ENCODE measurements around the gene RNFT2. TPM values are rescaled to one million over a fixed set of nuclear protein-coding genes. Genes with fewer than 3 reads are reported as not detected.

The RNFT2 gene
- total and polyA plus RNA-seq, 7 experiments from 2014 or later, result 1.2 to 8.3 (median 5.7) TPM

GRCh38 chr12:116766746-116767145 is 28.6 kb downstream of the RNFT2 start:
- ChIA-PET CTCF (no interaction called here), POLR2A (no interaction called here)
- no peak for DNase-seq
- Mint-ChIP-seq H3K27me3 (no peaks in the 10 kb centered on the region), H3K36me3 (peaks cover 2 to 33% (median 13%) of the 10 kb centered on the region in 5 donors), H3K4me1 (peaks cover 0 to 2% (median 0%) of the 10 kb centered on the region in 7 donors), H3K4me3 (no peak overlapping the region), H3K9me3 (no peaks in the 10 kb centered on the region), H3K27ac (no peak overlapping the region)
- Histone ChIP-seq H3K27me3 (ENCODE audit: control insufficient read depth in 2 of 2, insufficient read depth in 2 of 2, low read length in 2 of 2) (no peaks in the 10 kb centered on the region), H3K4me1 (ENCODE audit: control insufficient read depth in 2 of 2, insufficient read depth in 2 of 2, low read length in 2 of 2) (no peaks in the 10 kb centered on the region), H3K36me3 (ENCODE audit: control insufficient read depth in 2 of 3, insufficient read depth in 3 of 3, low read length in 3 of 3) (no peaks in the 10 kb centered on the region), H3K27ac (ENCODE audit: low read depth, low read length) (no peak overlapping the region), H3K4me3 (ENCODE audit: low read length) (no peak overlapping the region), H3K9me3 (ENCODE audit: control insufficient read depth in 2 of 3, low read length in 3 of 3) (no peaks in the 10 kb centered on the region)
- intact Hi-C loops (cut with micrococcal nuclease), result no loop called here
- ATAC-seq, result no peak

GRCh38 chr12:116771651-116772050 is 33.5 kb downstream of the RNFT2 start:
- Mint-ChIP-seq H3K27me3 (no peaks in the 10 kb centered on the region), H3K4me3 (no peak overlapping the region), H3K27ac (no peak overlapping the region), H3K36me3 (peaks cover 2 to 31% (median 17%) of the 10 kb centered on the region in 5 donors), H3K9me3 (no peaks in the 10 kb centered on the region), H3K4me1 (peaks cover 0 to 7% (median 0%) of the 10 kb centered on the region in 7 donors)
- POLR2A ChIA-PET, result no interaction called here
- no peak for ATAC-seq
- H3K27me3 ChIP-seq (ENCODE audit: control insufficient read depth in 2 of 2, insufficient read depth in 2 of 2, low read length in 2 of 2), result no peaks in the 10 kb centered on the region
- no peaks in the 10 kb centered on the region for H3K36me3 ChIP-seq (ENCODE audit: control insufficient read depth in 2 of 3, insufficient read depth in 3 of 3, low read length in 3 of 3)
- H3K4me1 ChIP-seq (ENCODE audit: control insufficient read depth in 2 of 2, insufficient read depth in 2 of 2, low read length in 2 of 2), result no peaks in the 10 kb centered on the region
- H3K9me3 ChIP-seq (ENCODE audit: control insufficient read depth in 2 of 3, low read length in 3 of 3), result no peaks in the 10 kb centered on the region
- H3K27ac ChIP-seq (ENCODE audit: low read depth, low read length), result no peak overlapping the region
- no peak overlapping the region for H3K4me3 ChIP-seq (ENCODE audit: low read length)
- no peak for DNase-seq
- CTCF ChIA-PET, result no interaction called here
- intact Hi-C loops (cut with micrococcal nuclease), result no loop called here

GRCh38 chr12:116773276-116773731 is 35.2 kb downstream of the RNFT2 start:
- Histone ChIP-seq H3K36me3 (ENCODE audit: control insufficient read depth in 2 of 3, insufficient read depth in 3 of 3, low read length in 3 of 3) (no peaks in the 10 kb centered on the region), H3K27ac (ENCODE audit: low read depth, low read length) (no peak overlapping the region), H3K27me3 (ENCODE audit: control insufficient read depth in 2 of 2, insufficient read depth in 2 of 2, low read length in 2 of 2) (no peaks in the 10 kb centered on the region), H3K4me1 (ENCODE audit: control insufficient read depth in 2 of 2, insufficient read depth in 2 of 2, low read length in 2 of 2) (no peaks in the 10 kb centered on the region), H3K4me3 (ENCODE audit: low read length) (no peak overlapping the region), H3K9me3 (ENCODE audit: control insufficient read depth in 2 of 3, low read length in 3 of 3) (no peaks in the 10 kb centered on the region)
- ChIA-PET POLR2A (no interaction called here), CTCF (no interaction called here)
- H3K36me3 Mint-ChIP-seq, result peaks cover 0 to 29% (median 13%) of the 10 kb centered on the region in 5 donors
- no peak for DNase-seq
- intact Hi-C loops (cut with micrococcal nuclease), result no loop called here
- H3K4me1 Mint-ChIP-seq, result peaks cover 0 to 7% (median 0%) of the 10 kb centered on the region in 7 donors
- H3K9me3 Mint-ChIP-seq, result no peaks in the 10 kb centered on the region
- H3K4me3 Mint-ChIP-seq, result no peak overlapping the region
- ATAC-seq, result no peak
- H3K27me3 Mint-ChIP-seq, result no peaks in the 10 kb centered on the region
- no peak overlapping the region for H3K27ac Mint-ChIP-seq

GRCh38 chr12:116774020-116774419 is 35.9 kb downstream of the RNFT2 start:
- H3K27ac ChIP-seq (ENCODE audit: low read depth, low read length), result no peak overlapping the region
- Mint-ChIP-seq H3K4me1 (peaks cover 0 to 7% (median 0%) of the 10 kb centered on the region in 7 donors), H3K36me3 (peaks cover 0 to 36% (median 18%) of the 10 kb centered on the region in 5 donors), H3K27ac (no peak overlapping the region), H3K27me3 (no peaks in the 10 kb centered on the region), H3K9me3 (no peaks in the 10 kb centered on the region), H3K4me3 (no peak overlapping the region)
- no peak overlapping the region for H3K4me3 ChIP-seq (ENCODE audit: low read length)
- no peaks in the 10 kb centered on the region for H3K4me1 ChIP-seq (ENCODE audit: control insufficient read depth in 2 of 2, insufficient read depth in 2 of 2, low read length in 2 of 2)
- peaks cover 0 to under 1% (median 0%) of the 10 kb centered on the region in 3 experiments for H3K36me3 ChIP-seq (ENCODE audit: control insufficient read depth in 2 of 3, insufficient read depth in 3 of 3, low read length in 3 of 3)
- intact Hi-C loops (cut with micrococcal nuclease), result no loop called here
- no peaks in the 10 kb centered on the region for H3K9me3 ChIP-seq (ENCODE audit: control insufficient read depth in 2 of 3, low read length in 3 of 3)
- ATAC-seq (no peak), DNase-seq (no peak)
- ChIA-PET CTCF (no interaction called here), POLR2A (no interaction called here)
- H3K27me3 ChIP-seq (ENCODE audit: control insufficient read depth in 2 of 2, insufficient read depth in 2 of 2, low read length in 2 of 2), result no peaks in the 10 kb centered on the region

GRCh38 chr12:116777245-116777644 is 39.1 kb downstream of the RNFT2 start:
- H3K9me3 ChIP-seq (ENCODE audit: control insufficient read depth in 2 of 3, low read length in 3 of 3), result no peaks in the 10 kb centered on the region
- Mint-ChIP-seq H3K27me3 (no peaks in the 10 kb centered on the region), H3K36me3 (peaks cover 0 to 45% (median 38%) of the 10 kb centered on the region in 5 donors), H3K4me1 (peaks cover 0 to 7% (median 0%) of the 10 kb centered on the region in 7 donors), H3K4me3 (no peak overlapping the region), H3K9me3 (no peaks in the 10 kb centered on the region), H3K27ac (no peak overlapping the region)
- no peak for ATAC-seq
- H3K4me1 ChIP-seq (ENCODE audit: control insufficient read depth in 2 of 2, insufficient read depth in 2 of 2, low read length in 2 of 2), result no peaks in the 10 kb centered on the region
- H3K27ac ChIP-seq (ENCODE audit: low read depth, low read length), result no peak overlapping the region
- CTCF ChIA-PET, result no interaction called here
- POLR2A ChIA-PET, result no interaction called here
- no peak for DNase-seq
- H3K27me3 ChIP-seq (ENCODE audit: control insufficient read depth in 2 of 2, insufficient read depth in 2 of 2, low read length in 2 of 2), result no peaks in the 10 kb centered on the region
- H3K36me3 ChIP-seq (ENCODE audit: control insufficient read depth in 2 of 3, insufficient read depth in 3 of 3, low read length in 3 of 3), result peaks cover 0 to 18% (median 0%) of the 10 kb centered on the region in 3 experiments
- no peak overlapping the region for H3K4me3 ChIP-seq (ENCODE audit: low read length)
- intact Hi-C loops (cut with micrococcal nuclease), result no loop called here

DNA sequence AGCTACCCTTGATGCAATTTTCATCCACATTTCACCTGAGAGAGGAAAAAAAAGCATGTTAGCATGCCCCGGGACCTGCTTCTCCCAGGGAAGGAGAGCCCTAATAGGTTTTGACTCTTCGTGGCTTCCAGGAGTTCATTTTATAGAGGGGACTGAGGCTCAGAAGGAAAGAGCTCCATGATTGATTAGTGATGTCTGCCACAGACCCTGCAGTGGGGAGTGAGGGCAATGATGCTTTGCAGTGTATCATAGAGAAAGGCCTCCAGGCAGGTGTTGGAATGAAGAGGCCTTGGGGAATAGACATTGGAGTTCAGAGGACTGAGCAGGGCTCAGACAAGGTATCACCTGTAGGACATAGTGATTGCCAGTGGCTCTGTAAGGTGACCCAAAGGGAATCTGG is 41.5 kb downstream of the RNFT2 start:
- Histone ChIP-seq H3K4me3 (ENCODE audit: low read length) (no peak overlapping the region), H3K4me1 (ENCODE audit: control insufficient read depth in 2 of 2, insufficient read depth in 2 of 2, low read length in 2 of 2) (no peaks in the 10 kb centered on the region), H3K36me3 (ENCODE audit: control insufficient read depth in 2 of 3, insufficient read depth in 3 of 3, low read length in 3 of 3) (peaks cover 0 to 28% (median 0%) of the 10 kb centered on the region in 3 experiments), H3K9me3 (ENCODE audit: control insufficient read depth in 2 of 3, low read length in 3 of 3) (no peaks in the 10 kb centered on the region), H3K27me3 (ENCODE audit: control insufficient read depth in 2 of 2, insufficient read depth in 2 of 2, low read length in 2 of 2) (no peaks in the 10 kb centered on the region), H3K27ac (ENCODE audit: low read depth, low read length) (no peak overlapping the region)
- H3K4me1 Mint-ChIP-seq, result peaks cover 0 to 3% (median 0%) of the 10 kb centered on the region in 7 donors
- no peak overlapping the region for H3K27ac Mint-ChIP-seq
- no peak for ATAC-seq
- DNase-seq, result no peak
- H3K36me3 Mint-ChIP-seq, result peaks cover 0 to 60% (median 42%) of the 10 kb centered on the region in 5 donors
- no peak overlapping the region for H3K4me3 Mint-ChIP-seq
- peaks cover 0 to under 1% (median 0%) of the 10 kb centered on the region in 11 donors for H3K9me3 Mint-ChIP-seq
- intact Hi-C loops (cut with micrococcal nuclease), result no loop called here
- H3K27me3 Mint-ChIP-seq, result no peaks in the 10 kb centered on the region
- POLR2A ChIA-PET, result no interaction called here
- CTCF ChIA-PET, result no interaction called here

- Histone ChIP-seq H3K27ac (ENCODE audit: low read depth, low read length) (no peak overlapping the region), H3K4me3 (ENCODE audit: low read length) (no peak overlapping the region), H3K27me3 (ENCODE audit: control insufficient read depth in 2 of 2, insufficient read depth in 2 of 2, low read length in 2 of 2) (no peaks in the 10 kb centered on the region), H3K9me3 (ENCODE audit: control insufficient read depth in 2 of 3, low read length in 3 of 3) (no peaks in the 10 kb centered on the region), H3K36me3 (ENCODE audit: control insufficient read depth in 2 of 3, insufficient read depth in 3 of 3, low read length in 3 of 3) (peaks cover 0 to 28% (median 0%) of the 10 kb centered on the region in 3 experiments), H3K4me1 (ENCODE audit: control insufficient read depth in 2 of 2, insufficient read depth in 2 of 2, low read length in 2 of 2) (no peaks in the 10 kb centered on the region)
- H3K27ac Mint-ChIP-seq, result no peak overlapping the region
- ChIA-PET CTCF (no interaction called here), POLR2A (no interaction called here)
- no peaks in the 10 kb centered on the region for H3K27me3 Mint-ChIP-seq
- intact Hi-C loops (cut with micrococcal nuclease), result no loop called here
- peaks cover 0 to 5% (median 0%) of the 10 kb centered on the region in 11 donors for H3K9me3 Mint-ChIP-seq
- ATAC-seq, result no peak
- no peak for DNase-seq
- H3K36me3 Mint-ChIP-seq, result peaks cover 0 to 65% (median 51%) of the 10 kb centered on the region in 5 donors
- H3K4me3 Mint-ChIP-seq, result no peak overlapping the region
- peaks cover 0 to 4% (median 0%) of the 10 kb centered on the region in 7 donors for H3K4me1 Mint-ChIP-seq
Observed at GRCh38 chr12:116780942-116781341, 42.8 kb downstream of the RNFT2 start.

All from naive thymus-derived CD4-positive, alpha-beta T cell (primary cell).